ENCODE data around the gene ADAT3. TPM values are rescaled to one million over a fixed set of nuclear protein-coding genes. Genes with fewer than 3 reads are reported as not detected.

Gene ADAT3
- total RNA-seq, result 3.2 and 5.4 TPM in 2 replicates

GRCh38 chr19:1905110-1905862 lies at the start of gene ADAT3, which contains the start of gene SCAMP4:
Gene ADAT3, plus strand, starts transcription at chr19:1905399. Its CDS starts 6,649 bp downstream, at chr19:1912048.
Gene SCAMP4, plus strand, starts transcription at chr19:1905399. Its CDS starts 9,621 bp downstream, at chr19:1915020.

DNA sequence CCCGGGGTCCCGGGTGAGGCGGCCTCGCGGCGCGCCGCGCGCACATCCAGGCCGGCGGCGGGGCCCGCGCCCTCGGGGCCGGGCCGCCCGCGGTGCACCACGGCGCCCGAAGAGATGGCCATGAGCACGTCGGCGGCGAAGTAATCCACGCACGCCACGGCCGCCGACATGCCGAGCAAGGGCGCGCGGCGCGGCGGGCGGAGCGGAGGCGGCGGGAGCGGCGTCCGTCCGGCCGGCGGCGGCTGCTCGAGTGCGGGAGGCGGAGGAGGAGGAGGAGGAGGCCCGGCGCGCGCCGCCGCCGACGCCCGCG lies 41.9 kb upstream of the ADAT3 start, which contains the start of gene KLF16:
Gene KLF16, minus strand, starts transcription at position 252 of the 310 bp plus-strand sequence. Its CDS starts 82 bp downstream, at position 170.

GRCh38 chr19:1885398-1886119 lies 19.6 kb upstream of the ADAT3 start, which contains the start of gene ABHD17A:
Gene ABHD17A, minus strand, starts transcription at chr19:1885496. Its CDS starts 3,930 bp downstream, at chr19:1881566.

GRCh38 chr19:1941146-1942077 lies 36.2 kb downstream of the ADAT3 start, which contains the start of gene CSNK1G2:
Gene CSNK1G2, plus strand, starts transcription at chr19:1941172. Its CDS starts 28,601 bp downstream, at chr19:1969773.

Other genes with a start within 250 kb of the ADAT3 start
- not detected in 2 replicates for gene ONECUT3, start 151.9 kb upstream of the ADAT3 start, total RNA-seq
- gene ATP8B3, start 93.1 kb upstream of the ADAT3 start, total RNA-seq, result 1.2 and 1.4 TPM in 2 replicates
- gene REXO1, start 56.9 kb upstream of the ADAT3 start, total RNA-seq, result 5.5 and 8.8 TPM in 2 replicates
- gene KLF16, start 41.8 kb upstream of the ADAT3 start, total RNA-seq, result 7.6 and 22.5 TPM in 2 replicates
- 122 and 178 TPM in 2 replicates for gene ABHD17A, start 19.9 kb upstream of the ADAT3 start, total RNA-seq
- gene SCAMP4, start within 50 bp of the ADAT3 start, total RNA-seq, result 102 and 104 TPM in 2 replicates
- gene CSNK1G2, start 35.8 kb downstream of the ADAT3 start, total RNA-seq, result 57.0 and 59.2 TPM in 2 replicates
- gene BTBD2, start 110.3 kb downstream of the ADAT3 start, total RNA-seq, result 94.8 and 143 TPM in 2 replicates
- 96.9 and 116 TPM in 2 replicates for gene MKNK2, start 145.8 kb downstream of the ADAT3 start, total RNA-seq
- gene MOB3A, start 190.9 kb downstream of the ADAT3 start, total RNA-seq, result 26.6 and 36.9 TPM in 2 replicates
- gene IZUMO4, start 191.5 kb downstream of the ADAT3 start, total RNA-seq, result 0.82 and 1.3 TPM in 2 replicates
- 88.9 and 107 TPM in 2 replicates for gene AP3D1, start 246.2 kb downstream of the ADAT3 start, total RNA-seq